ENCODE results near the gene STK10.

The STK10 gene

GRCh38 chr5:172104801-172105701 is 83.0 kb downstream of the STK10 start:
- no peak for DNase-seq

- DNase-seq, result no peak
Observed at GRCh38 chr5:172104021-172104420, 84.0 kb downstream of the STK10 start.

- DNase-seq, result no peak
Observed at GRCh38 chr5:172102913-172103626, 85.0 kb downstream of the STK10 start.

GRCh38 chr5:172102218-172102870 is 85.7 kb downstream of the STK10 start:
- DNase-seq, result no peak

GRCh38 chr5:172101547-172102217 is 86.3 kb downstream of the STK10 start:
- DNase-seq, result no peak

GRCh38 chr5:172098883-172099282 is 89.1 kb downstream of the STK10 start:
- DNase-seq, result no peak

- no peak for DNase-seq
Observed at GRCh38 chr5:172098046-172098445, 90.0 kb downstream of the STK10 start.

- no peak for DNase-seq
Observed at GRCh38 chr5:172097356-172097755, 90.7 kb downstream of the STK10 start.

GRCh38 chr5:172096207-172096940 is 91.7 kb downstream of the STK10 start:
- DNase-seq, result no peak

GRCh38 chr5:172095368-172096206 is 92.4 kb downstream of the STK10 start:
- no peak for DNase-seq

GRCh38 chr5:172093965-172094364 is 94.1 kb downstream of the STK10 start:
- DNase-seq, result no peak

GRCh38 chr5:172093559-172093958 is 94.5 kb downstream of the STK10 start:
- DNase-seq, result no peak

GRCh38 chr5:172091956-172092732 is 95.9 kb downstream of the STK10 start:
- no peak for DNase-seq

- DNase-seq, result no peak
Observed at GRCh38 chr5:172090976-172091547, 97.0 kb downstream of the STK10 start.

- no peak for DNase-seq
Observed at GRCh38 chr5:172089298-172090117, 98.5 kb downstream of the STK10 start.

GRCh38 chr5:172088801-172089200 is 99.2 kb downstream of the STK10 start:
- DNase-seq, result no peak

GRCh38 chr5:172086194-172086975 is 101.6 kb downstream of the STK10 start:
- DNase-seq, result no peak

GRCh38 chr5:172085738-172086137 is 102.3 kb downstream of the STK10 start:
- DNase-seq, result no peak
